Spleen (tissue), 11 donors: ENCODE results near the gene UNC119B. TPM values are rescaled to one million over a fixed set of nuclear protein-coding genes. Genes with fewer than 3 reads are reported as not detected.
"Not testable (repeated sequence)": the region's sequence is repeated elsewhere in the genome, so short reads cannot be mapped to it uniquely, and the experiment has no call there.

ENCODE experiments used
- DNase-seq: peaks from one replicate; pipeline ENCODE4 v3.0.0-alpha.2; 2020
- H3K27ac ChIP-seq, 8 donors: fragments of 200-600 bp; sonication (generic) in 7 of 8; 1 replicate in 4 of 8; 2 replicates in 4 of 8; pipeline versions ENCODE4 v1.5.0 to v1.8.0; 2016 to 2021; ENCODE audit warnings: inconsistent platforms in 4 of 8, mild to moderate bottlenecking in 4 of 8, moderate library complexity in 1 of 8
- H3K27me3 ChIP-seq, 7 donors: fragments of 200-600 bp; sonication (generic) in 6 of 7; replicated peaks in 1 of 7; 1 replicate in 4 of 7; 2 replicates in 3 of 7; pipeline versions ENCODE4 v1.5.0 to v1.8.0; 2016 to 2021; ENCODE audit warnings: inconsistent platforms in 3 of 7, mild to moderate bottlenecking in 1 of 7
- H3K36me3 ChIP-seq, 6 donors: fragments of 200-600 bp; sonication (generic) in 5 of 6; 1 replicate in 4 of 6; 2 replicates in 2 of 6; pipeline versions ENCODE4 v1.5.0 to v1.8.0; 2016 to 2021; ENCODE audit warnings: inconsistent platforms in 2 of 6
- H3K4me1 ChIP-seq, 6 donors: fragments of 200-600 bp; sonication (generic) in 5 of 6; 1 replicate in 3 of 6; 2 replicates in 3 of 6; pipeline versions ENCODE4 v1.5.0 to v1.8.0; 2016 to 2021; ENCODE audit warnings: inconsistent platforms in 3 of 6
- H3K4me3 ChIP-seq, 8 donors: fragments of 200-600 bp; sonication (generic) in 7 of 8; 1 replicate in 4 of 8; 2 replicates in 4 of 8; pipeline versions ENCODE4 v1.5.0 to v1.8.0; 2016 to 2021; ENCODE audit warnings: inconsistent platforms in 4 of 8, mild to moderate bottlenecking in 4 of 8, moderate library complexity in 2 of 8
- H3K9me3 ChIP-seq, 8 donors: fragments of 200-600 bp; sonication (generic) in 7 of 8; 1 replicate in 4 of 8; 2 replicates in 4 of 8; pipeline versions ENCODE4 v1.5.0 to v1.8.0; 2016 to 2021; ENCODE audit warnings: inconsistent platforms in 4 of 8
- POLR2A ChIP-seq, 3 donors: fragments of 450-650 bp; IDR thresholded peaks; one replicate each; pipeline ENCODE4 v1.5.1; 2017; ENCODE audit warnings: antibody characterized with exemption in 3 of 3, mild to moderate bottlenecking in 1 of 3
- POLR2AphosphoS5 ChIP-seq, 3 donors: sonication (generic); formaldehyde crosslinking; IDR thresholded peaks; one replicate each; pipeline ENCODE4 v1.5.1; 2017; ENCODE audit warnings: antibody characterized with exemption in 3 of 3
- WGBS, 5 donors: extraction: QIAGEN DNeasy Blood & Tissue Kit in 3 of 5; methylation state at CpG; one replicate each; pipeline versions ENCODE4 v1.1.5 to v1.1.7; 2013 to 2018; 5-methylcytosine and 5-hydroxymethylcytosine counted together
- intact Hi-C: fragments of 100-400 bp; cut with DNase I; formaldehyde crosslinking; loops from one replicate; pipeline ENCODE4 v1.15.0; 2023; ENCODE audit warnings: low total_unique reads
- polyA plus RNA-seq, 3 donors: library from polyadenylated mRNA; stranded (reverse); fragments of 200-250 nt; gene quantifications; one replicate each; pipeline ENCODE4 v1.2.1, GENCODE V29; 2013
- total RNA-seq, 7 donors: library from RNA; depleted of rRNA in 3 of 7; stranded (reverse); fragments of >200 nt in 3 of 7; fragmentation: NEBNext Ultra II Directional in 4 of 7; extraction: Animal tissue kit (Norgen Biotek cat#: 25700) in 4 of 7; gene quantifications; one replicate each; pipeline versions ENCODE4 v1.1.0 to v1.2.1, GENCODE V29; 2016 to 2021
- TF ChIP-seq, protein P1 (sequence below), 11 experiments: fragments of 200-600 bp in 7 of 11; fragments of 450-650 bp in 4 of 11; sonication (generic) in 4 of 11; IDR thresholded peaks in 8 of 11; conservative IDR thresholded peaks in 3 of 11; 1 replicate in 7 of 11; 2 replicates in 4 of 11; pipeline versions ENCODE4 v1.4.0 to v1.8.0; 2016 to 2021; ENCODE audit warnings: antibody characterized with exemption in 11 of 11, inconsistent platforms in 4 of 11, mild to moderate bottlenecking in 1 of 11
- donor health status: healthy with polysubstance abuse.
- donor health status: DM: no; HTN: no; CAD: no; lungs with moderate emphysema.
- donor health status: DM: no; HTN: no; CAD: no.
- donor health status: Bipolar disorder and iron deficiency.
- donor health status: healthy.
- donor health status: DM: no; HTN: no; CAD: no.
- donor health status: DM: yes; HTN: yes; CAD: no.

The UNC119B gene
- total and polyA plus RNA-seq, 10 donors, result 5.5 to 32.2 (median 20.0) TPM

GRCh38 chr12:120726961-120727360 is 16.7 kb downstream of the UNC119B start:
- intact Hi-C loops, result loop anchor here (10.0 kb wide), 1 partner anchor 238 kb away; no protein-coding TSS in a partner anchor
- peak; percentile 62 for DNase-seq

DNA sequence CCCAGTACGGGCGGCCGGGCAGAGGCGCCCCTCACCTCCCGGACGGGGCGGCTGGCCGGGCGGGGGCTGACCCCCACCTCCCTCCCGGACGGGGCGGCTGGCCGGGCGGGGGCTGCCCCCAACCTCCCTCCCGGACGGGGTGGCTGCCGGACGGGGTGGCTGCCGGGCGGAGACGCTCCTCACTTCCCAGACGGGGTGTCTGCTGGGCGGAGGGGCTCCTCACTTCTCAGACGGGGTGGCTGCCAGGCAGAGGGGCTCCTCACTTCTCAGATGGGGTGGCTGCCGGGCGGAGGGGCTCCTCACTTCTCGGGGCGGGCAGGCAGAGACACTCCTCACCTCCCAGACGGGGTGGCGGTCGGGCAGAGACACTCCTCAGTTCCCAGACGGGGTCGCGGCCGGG is 21.9 kb downstream of the UNC119B start:
- intact Hi-C loops, H3K9me3 ChIP-seq, H3K27ac ChIP-seq, H3K27me3 ChIP-seq, H3K4me3 ChIP-seq, H3K4me1 ChIP-seq: not testable (repeated sequence)
- peak; percentile 35 for DNase-seq
- H3K36me3 ChIP-seq, result peaks cover 0 to 75% (median 21%) of the 10 kb centered on the region in 6 donors
- 96 to 98% (median 97%) methylated on average over 18 to 35 of the region's 35 CpGs for WGBS, 5 donors

More at GRCh38 chr12:120726961-120727360, 16.7 kb downstream of the UNC119B start:
- peaks cover 0 to 73% (median 27%) of the 10 kb centered on the region in 6 donors for H3K36me3 ChIP-seq
- peak overlapping the region in 3 of 8 donors; percentile 70 to 89 (median 72) for H3K4me3 ChIP-seq
- H3K4me1 ChIP-seq, result peaks cover 6 to 42% (median 24%) of the 10 kb centered on the region in 6 donors
- 84 to 94% (median 90%) methylated on average over 5 to 9 of the region's 9 CpGs for WGBS, 5 donors
- no peaks in the 10 kb centered on the region for H3K9me3 ChIP-seq
- TF ChIP-seq, protein P1, sequence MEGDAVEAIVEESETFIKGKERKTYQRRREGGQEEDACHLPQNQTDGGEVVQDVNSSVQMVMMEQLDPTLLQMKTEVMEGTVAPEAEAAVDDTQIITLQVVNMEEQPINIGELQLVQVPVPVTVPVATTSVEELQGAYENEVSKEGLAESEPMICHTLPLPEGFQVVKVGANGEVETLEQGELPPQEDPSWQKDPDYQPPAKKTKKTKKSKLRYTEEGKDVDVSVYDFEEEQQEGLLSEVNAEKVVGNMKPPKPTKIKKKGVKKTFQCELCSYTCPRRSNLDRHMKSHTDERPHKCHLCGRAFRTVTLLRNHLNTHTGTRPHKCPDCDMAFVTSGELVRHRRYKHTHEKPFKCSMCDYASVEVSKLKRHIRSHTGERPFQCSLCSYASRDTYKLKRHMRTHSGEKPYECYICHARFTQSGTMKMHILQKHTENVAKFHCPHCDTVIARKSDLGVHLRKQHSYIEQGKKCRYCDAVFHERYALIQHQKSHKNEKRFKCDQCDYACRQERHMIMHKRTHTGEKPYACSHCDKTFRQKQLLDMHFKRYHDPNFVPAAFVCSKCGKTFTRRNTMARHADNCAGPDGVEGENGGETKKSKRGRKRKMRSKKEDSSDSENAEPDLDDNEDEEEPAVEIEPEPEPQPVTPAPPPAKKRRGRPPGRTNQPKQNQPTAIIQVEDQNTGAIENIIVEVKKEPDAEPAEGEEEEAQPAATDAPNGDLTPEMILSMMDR (IDR thresholded peaks at IDR 0.05 in 8 of 11, conservative IDR thresholded peaks at IDR 0.05 in 3 of 11), result no peak
- TF ChIP-seq POLR2AphosphoS5 (IDR thresholded peaks at IDR 0.05) (no peak), POLR2A (IDR thresholded peaks at IDR 0.05) (no peak)
- H3K27ac ChIP-seq, result peak overlapping the region in 1 of 8 donors; percentile 90
- H3K27me3 ChIP-seq, result no peaks in the 10 kb centered on the region

GRCh38 chr12:120733574-120733973 is 23.3 kb downstream of the UNC119B start:
- H3K9me3 ChIP-seq, result no peaks in the 10 kb centered on the region
- intact Hi-C loops, result no loop called here
- WGBS, 5 donors, result 84 to 94% (median 88%) methylated on average over 3 of the region's 3 CpGs
- peaks cover 0 to 75% (median 20%) of the 10 kb centered on the region in 6 donors for H3K36me3 ChIP-seq
- H3K27ac ChIP-seq, result no peak overlapping the region
- no peaks in the 10 kb centered on the region for H3K27me3 ChIP-seq
- peak; percentile 33 for DNase-seq
- peaks cover 0 to 6% (median under 1%) of the 10 kb centered on the region in 6 donors for H3K4me1 ChIP-seq
- H3K4me3 ChIP-seq, result no peak overlapping the region
- no peak for TF ChIP-seq POLR2A (IDR thresholded peaks at IDR 0.05)
- TF ChIP-seq, protein P1 (IDR thresholded peaks at IDR 0.05 in 8 of 11, conservative IDR thresholded peaks at IDR 0.05 in 3 of 11), result no peak
- no peak for TF ChIP-seq POLR2AphosphoS5 (IDR thresholded peaks at IDR 0.05)

- intact Hi-C loops, result no loop called here
- H3K27ac ChIP-seq, result no peak overlapping the region
- no peak overlapping the region for H3K4me3 ChIP-seq
- 89 to 95% (median 95%) methylated on average over 4 to 10 of the region's 10 CpGs for WGBS, 5 donors
- peaks cover 0 to 75% (median 25%) of the 10 kb centered on the region in 6 donors for H3K36me3 ChIP-seq
- H3K9me3 ChIP-seq, result no peaks in the 10 kb centered on the region
- TF ChIP-seq, protein P1 (IDR thresholded peaks at IDR 0.05 in 8 of 11, conservative IDR thresholded peaks at IDR 0.05 in 3 of 11), result no peak
- TF ChIP-seq POLR2AphosphoS5 (IDR thresholded peaks at IDR 0.05), result no peak
- TF ChIP-seq POLR2A (IDR thresholded peaks at IDR 0.05), result no peak
- no peaks in the 10 kb centered on the region for H3K27me3 ChIP-seq
- H3K4me1 ChIP-seq, result peaks cover 0 to 6% (median 4%) of the 10 kb centered on the region in 6 donors
- peak; percentile 23 for DNase-seq
Observed at GRCh38 chr12:120734210-120734609, 24.0 kb downstream of the UNC119B start.
